NB4 (cell line): ENCODE measurements around the gene JAK1.

Experiments used
- DNase-seq: peaks from one replicate; pipeline ENCODE4 v3.0.0; 2010; ENCODE audit warnings: low read depth
- H3K4me3 ChIP-seq: one replicate; pipeline ENCODE4 v1.5.1; 2011; ENCODE audit warnings: mild to moderate bottlenecking, low read depth, low read length, moderate library complexity
- MYC ChIP-seq: IDR thresholded peaks from 2 replicates; pipeline ENCODE4 v1.6.1; 2011; ENCODE audit warnings: low read depth, low read length
- POLR2A ChIP-seq: IDR thresholded peaks from 2 replicates; pipeline ENCODE4 v1.6.1; 2011; ENCODE audit warnings: mild to moderate bottlenecking; ENCODE audit not compliant: insufficient read length; ENCODE audit errors: extremely low read depth
- TF ChIP-seq, protein P1 (sequence below): IDR thresholded peaks from 2 replicates; pipeline ENCODE4 v1.6.1; 2011; ENCODE audit warnings: low read depth, low read length
- TF ChIP-seq, protein P2 (sequence below): IDR thresholded peaks from one replicate; pipeline ENCODE4 v1.5.1; 2012; ENCODE audit warnings: low read depth, low read length

Gene JAK1

DNA sequence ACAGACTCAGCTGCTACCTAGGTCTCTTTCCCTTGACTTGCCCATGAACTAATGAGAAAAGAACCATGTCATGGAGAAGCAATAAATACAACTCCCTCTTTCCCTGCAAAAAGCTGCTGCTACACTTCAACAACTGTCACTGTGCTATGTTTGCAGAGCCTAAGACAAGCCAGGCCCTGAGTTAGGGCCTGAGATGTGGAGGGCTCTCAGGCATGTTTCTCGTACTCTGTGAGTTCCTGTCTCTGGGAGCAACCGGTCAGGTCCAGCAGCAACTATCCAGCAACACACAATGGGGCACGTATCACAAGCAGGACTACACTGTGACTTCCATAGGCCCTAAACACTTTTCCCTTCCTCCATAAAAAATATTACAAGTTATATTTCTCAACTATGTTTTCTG is 91.7 kb downstream of the JAK1 start:
- no peak overlapping the region for H3K4me3 ChIP-seq
- no peak for DNase-seq
- TF ChIP-seq, protein P1, sequence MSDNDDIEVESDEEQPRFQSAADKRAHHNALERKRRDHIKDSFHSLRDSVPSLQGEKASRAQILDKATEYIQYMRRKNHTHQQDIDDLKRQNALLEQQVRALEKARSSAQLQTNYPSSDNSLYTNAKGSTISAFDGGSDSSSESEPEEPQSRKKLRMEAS = no peak
- TF ChIP-seq, protein P2, sequence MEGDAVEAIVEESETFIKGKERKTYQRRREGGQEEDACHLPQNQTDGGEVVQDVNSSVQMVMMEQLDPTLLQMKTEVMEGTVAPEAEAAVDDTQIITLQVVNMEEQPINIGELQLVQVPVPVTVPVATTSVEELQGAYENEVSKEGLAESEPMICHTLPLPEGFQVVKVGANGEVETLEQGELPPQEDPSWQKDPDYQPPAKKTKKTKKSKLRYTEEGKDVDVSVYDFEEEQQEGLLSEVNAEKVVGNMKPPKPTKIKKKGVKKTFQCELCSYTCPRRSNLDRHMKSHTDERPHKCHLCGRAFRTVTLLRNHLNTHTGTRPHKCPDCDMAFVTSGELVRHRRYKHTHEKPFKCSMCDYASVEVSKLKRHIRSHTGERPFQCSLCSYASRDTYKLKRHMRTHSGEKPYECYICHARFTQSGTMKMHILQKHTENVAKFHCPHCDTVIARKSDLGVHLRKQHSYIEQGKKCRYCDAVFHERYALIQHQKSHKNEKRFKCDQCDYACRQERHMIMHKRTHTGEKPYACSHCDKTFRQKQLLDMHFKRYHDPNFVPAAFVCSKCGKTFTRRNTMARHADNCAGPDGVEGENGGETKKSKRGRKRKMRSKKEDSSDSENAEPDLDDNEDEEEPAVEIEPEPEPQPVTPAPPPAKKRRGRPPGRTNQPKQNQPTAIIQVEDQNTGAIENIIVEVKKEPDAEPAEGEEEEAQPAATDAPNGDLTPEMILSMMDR = no peak
- TF ChIP-seq MYC (no peak), POLR2A (no peak)

DNA sequence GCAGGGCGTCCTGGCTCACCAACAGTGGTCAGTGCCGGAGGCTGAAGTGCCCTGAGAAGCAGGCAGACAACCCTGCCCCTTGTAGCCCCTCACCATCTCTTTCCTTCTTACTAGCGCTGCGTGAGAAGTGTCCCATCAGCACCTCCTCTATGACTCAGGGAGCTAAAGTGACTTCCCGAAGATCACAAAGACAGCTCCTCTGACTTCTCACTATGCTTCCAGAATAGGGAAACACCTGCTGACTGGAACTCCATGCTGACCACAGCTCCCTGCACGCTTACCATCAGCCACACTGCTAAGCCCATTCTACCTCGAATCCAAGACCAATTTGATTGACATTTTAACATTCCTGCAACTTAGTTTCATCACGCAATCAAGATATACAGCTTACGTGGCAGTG is 92.8 kb downstream of the JAK1 start:
- no peak overlapping the region for H3K4me3 ChIP-seq
- TF ChIP-seq, protein P2 = no peak
- no peak for TF ChIP-seq MYC
- no peak for TF ChIP-seq POLR2A
- TF ChIP-seq, protein P1 = no peak
- DNase-seq = no peak

DNA sequence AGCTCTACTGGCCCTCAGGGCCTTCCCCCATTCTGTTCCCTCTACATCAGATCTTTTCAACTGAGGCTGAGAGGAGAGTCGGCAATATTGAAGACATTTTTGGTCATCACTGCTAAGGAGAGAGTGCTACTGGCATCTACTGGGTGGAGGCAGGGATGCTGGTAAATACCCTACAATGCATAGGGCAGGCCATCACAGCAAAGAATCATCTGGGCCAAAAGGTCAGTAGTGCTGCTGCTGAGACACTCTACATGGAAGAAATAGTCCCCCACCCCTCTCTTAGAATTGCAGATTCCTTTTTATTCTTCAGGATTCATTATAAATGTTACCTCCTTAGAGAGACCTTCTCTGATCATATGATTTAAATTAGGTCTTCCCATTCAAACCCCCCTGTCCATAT is 94.3 kb downstream of the JAK1 start:
- no peak for TF ChIP-seq POLR2A
- TF ChIP-seq MYC = no peak
- DNase-seq = no peak
- H3K4me3 ChIP-seq = no peak overlapping the region

DNA sequence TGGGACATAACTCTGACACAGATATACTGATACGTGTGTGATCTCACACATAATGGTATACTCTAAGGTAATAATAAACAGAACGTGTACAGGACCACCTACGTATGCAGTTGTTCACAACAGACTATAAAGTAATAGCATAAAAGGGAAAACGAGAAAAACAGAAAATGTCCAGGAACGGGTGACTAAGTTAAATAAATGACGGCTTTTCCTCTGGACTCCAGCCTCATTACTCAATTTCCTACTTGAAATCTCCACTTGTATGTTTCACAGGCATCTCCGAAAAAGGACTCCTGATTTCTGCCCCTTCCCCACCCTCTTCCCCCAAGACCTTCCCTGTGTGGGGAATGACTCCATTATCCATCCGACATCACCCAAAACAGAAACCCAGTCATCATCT is 95.1 kb downstream of the JAK1 start:
- TF ChIP-seq MYC (no peak), POLR2A (no peak)
- TF ChIP-seq, protein P1 = no peak
- TF ChIP-seq, protein P2 = no peak
- DNase-seq = no peak
- H3K4me3 ChIP-seq = no peak overlapping the region

DNA sequence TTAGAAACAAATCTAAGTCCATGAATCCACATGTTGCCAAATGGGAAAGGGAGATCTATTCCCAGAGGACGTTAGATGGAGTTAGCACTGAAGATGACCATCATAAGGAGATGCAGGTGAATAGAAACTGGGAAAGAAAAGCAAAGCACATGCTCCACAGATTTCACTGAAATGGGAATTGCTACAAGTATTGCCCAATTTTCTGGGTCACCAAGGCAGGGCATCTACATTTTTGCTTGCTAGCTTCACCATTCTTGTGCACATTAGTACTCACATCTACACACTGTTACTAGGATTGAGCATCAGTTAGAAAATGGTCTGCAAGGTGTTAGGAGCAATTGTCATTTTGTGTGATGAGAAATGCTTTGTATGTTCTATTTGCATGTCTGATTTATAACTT is 99.1 kb downstream of the JAK1 start:
- no peak for DNase-seq
- TF ChIP-seq MYC = no peak
- TF ChIP-seq POLR2A = no peak
- TF ChIP-seq, protein P1 = no peak
- TF ChIP-seq, protein P2 = no peak
- H3K4me3 ChIP-seq = no peak overlapping the region

DNA sequence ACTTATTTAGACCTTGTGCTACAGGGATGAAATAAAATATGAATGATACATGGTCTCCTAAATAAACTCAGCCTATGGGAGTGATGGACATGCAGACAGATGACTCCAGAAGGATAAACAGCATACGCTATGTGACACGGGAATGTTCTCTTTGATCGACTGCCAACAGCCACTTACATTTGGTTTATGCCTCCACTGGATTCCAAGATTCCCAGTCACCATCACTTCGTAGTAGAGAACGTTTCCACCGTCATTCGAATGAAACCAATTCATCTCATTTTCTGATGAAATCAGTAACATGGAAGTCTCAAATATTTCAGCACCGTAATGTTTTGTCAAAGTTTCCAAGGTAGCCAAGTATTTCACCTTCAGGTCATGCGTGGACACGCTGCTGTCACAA is 99.7 kb downstream of the JAK1 start:
- no peak for TF ChIP-seq POLR2A
- TF ChIP-seq, protein P1 = no peak
- TF ChIP-seq MYC = no peak
- TF ChIP-seq, protein P2 = no peak
- H3K4me3 ChIP-seq = no peak overlapping the region
- DNase-seq = no peak
